Left lung (tissue), 10 donors: ENCODE data around the gene ACSF3. TPM values are rescaled to one million over a fixed set of nuclear protein-coding genes. Genes with fewer than 3 reads are reported as not detected.

ENCODE experiments used
- ATAC-seq: fragments of 200-7000 bp; cut with Tn5 transposase; one replicate; pipeline ENCODE4 v1.9.1; 2020; ENCODE audit warnings: moderate library complexity
- DNase-seq, 4 donors: peaks; one replicate each; pipeline ENCODE4 v3.0.0-alpha.2; 2013 to 2020
- H3K27ac ChIP-seq, 2 donors: fragments of 200-600 bp; sonication (generic) in 1 of 2; one replicate each; pipeline versions ENCODE4 v1.5.0 to v1.8.0; 2020 to 2021
- H3K27me3 ChIP-seq, 2 donors: fragments of 200-600 bp; sonication (generic) in 1 of 2; one replicate each; pipeline versions ENCODE4 v1.5.0 to v1.8.0; 2020 to 2021
- H3K36me3 ChIP-seq, 2 donors: fragments of 200-600 bp; sonication (generic) in 1 of 2; one replicate each; pipeline versions ENCODE4 v1.5.0 to v1.8.0; 2020 to 2021
- H3K4me1 ChIP-seq, 2 donors: fragments of 200-600 bp; one replicate each; pipeline ENCODE4 v1.8.0; 2021
- H3K4me3 ChIP-seq, 2 donors: fragments of 200-600 bp; sonication (generic) in 1 of 2; one replicate each; pipeline versions ENCODE4 v1.5.0 to v1.8.0; 2020 to 2021; ENCODE audit warnings: mild to moderate bottlenecking in 1 of 2
- H3K9me3 ChIP-seq, 2 donors: fragments of 200-600 bp; sonication (generic) in 1 of 2; one replicate each; pipeline versions ENCODE4 v1.5.0 to v1.8.0; 2020 to 2021
- intact Hi-C, 2 donors: fragments of 100-400 bp; cut with DNase I; formaldehyde crosslinking; loops; one replicate each; pipeline versions ENCODE4 v1.11.2 to v1.14.2; 2022
- polyA plus RNA-seq, 6 donors: library from polyadenylated mRNA; unstranded; fragments of 120-200 nt; gene quantifications; one replicate each; pipeline ENCODE4 v1.2.1, GENCODE V29; 2013; ENCODE audit not compliant: insufficient read length in 6 of 6
- total RNA-seq, 2 donors: library from RNA; stranded (reverse); fragmentation: NEBNext Ultra II Directional; extraction: Animal tissue kit (Norgen Biotek cat#: 25700); gene quantifications; one replicate each; pipeline ENCODE4 v1.2.1, GENCODE V29; 2021
- TF ChIP-seq, protein P1 (sequence below), 2 donors: fragments of 200-600 bp; sonication (generic) in 1 of 2; IDR thresholded peaks; one replicate each; pipeline versions ENCODE4 v1.5.0 to v1.8.0; 2021; ENCODE audit warnings: antibody characterized with exemption in 2 of 2
- donor health status: DM: no; HTN: yes; CAD: no.
- donor health status: DM: no; HTN: no; CAD: no.

ACSF3 gene
- total and polyA plus RNA-seq, 8 donors = 30.0 to 38.4 (median 33.7) TPM

- H3K4me1 ChIP-seq = peaks cover 10 to 64% of the 10 kb centered on the region in 2 donors
- peaks cover 0 to 29% of the 10 kb centered on the region in 2 donors for H3K36me3 ChIP-seq
- TF ChIP-seq, protein P1, sequence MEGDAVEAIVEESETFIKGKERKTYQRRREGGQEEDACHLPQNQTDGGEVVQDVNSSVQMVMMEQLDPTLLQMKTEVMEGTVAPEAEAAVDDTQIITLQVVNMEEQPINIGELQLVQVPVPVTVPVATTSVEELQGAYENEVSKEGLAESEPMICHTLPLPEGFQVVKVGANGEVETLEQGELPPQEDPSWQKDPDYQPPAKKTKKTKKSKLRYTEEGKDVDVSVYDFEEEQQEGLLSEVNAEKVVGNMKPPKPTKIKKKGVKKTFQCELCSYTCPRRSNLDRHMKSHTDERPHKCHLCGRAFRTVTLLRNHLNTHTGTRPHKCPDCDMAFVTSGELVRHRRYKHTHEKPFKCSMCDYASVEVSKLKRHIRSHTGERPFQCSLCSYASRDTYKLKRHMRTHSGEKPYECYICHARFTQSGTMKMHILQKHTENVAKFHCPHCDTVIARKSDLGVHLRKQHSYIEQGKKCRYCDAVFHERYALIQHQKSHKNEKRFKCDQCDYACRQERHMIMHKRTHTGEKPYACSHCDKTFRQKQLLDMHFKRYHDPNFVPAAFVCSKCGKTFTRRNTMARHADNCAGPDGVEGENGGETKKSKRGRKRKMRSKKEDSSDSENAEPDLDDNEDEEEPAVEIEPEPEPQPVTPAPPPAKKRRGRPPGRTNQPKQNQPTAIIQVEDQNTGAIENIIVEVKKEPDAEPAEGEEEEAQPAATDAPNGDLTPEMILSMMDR (IDR thresholded peaks at IDR 0.05) = no peak
- peaks cover 0 to 4% of the 10 kb centered on the region in 2 donors for H3K27me3 ChIP-seq
- H3K4me3 ChIP-seq = no peak overlapping the region
- no peaks in the 10 kb centered on the region for H3K9me3 ChIP-seq
- intact Hi-C loops = no loop called here
- H3K27ac ChIP-seq = peak overlapping the region in 1 of 2 donors; percentile 23
- ATAC-seq (no peak), DNase-seq (peak in 1 of 4 donors; percentile 75)
Measured at GRCh38 chr16:89097392-89097772, 3.7 kb downstream of the ACSF3 start.

DNA sequence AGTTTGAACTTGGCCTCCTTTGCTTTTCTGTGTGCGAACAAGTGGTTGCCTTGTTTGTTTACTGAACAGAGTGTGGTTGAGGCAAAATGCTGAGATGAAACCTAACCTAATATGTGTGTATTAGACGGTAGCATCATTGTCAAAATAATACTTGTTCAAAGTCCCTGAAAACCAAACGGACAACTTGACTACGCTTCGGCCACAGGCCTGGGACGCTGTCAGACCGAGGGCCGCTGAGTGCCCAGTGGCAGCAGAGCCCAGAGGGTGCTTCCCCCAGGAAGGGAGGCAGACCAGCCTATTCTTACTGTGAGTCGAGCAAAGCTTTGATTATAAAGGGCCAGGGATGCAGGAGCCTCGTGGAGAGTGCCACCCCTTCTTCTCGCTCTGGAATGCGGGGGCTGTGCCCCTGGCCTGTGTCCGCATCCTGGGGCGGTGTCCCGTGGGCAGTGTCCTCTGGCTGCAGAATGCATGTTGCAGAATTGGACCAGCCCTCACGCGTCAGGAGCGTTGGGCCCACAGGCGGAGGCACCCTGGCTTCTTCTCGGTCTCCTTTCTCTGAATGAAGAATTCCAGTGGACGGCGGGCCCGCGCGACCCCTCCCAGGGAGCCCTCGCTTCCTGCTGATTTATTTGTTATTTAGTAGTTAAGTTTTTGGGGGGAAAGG lies 5.2 kb downstream of the ACSF3 start:
- intact Hi-C loops = no loop called here
- H3K27ac ChIP-seq = no peak overlapping the region

DNA sequence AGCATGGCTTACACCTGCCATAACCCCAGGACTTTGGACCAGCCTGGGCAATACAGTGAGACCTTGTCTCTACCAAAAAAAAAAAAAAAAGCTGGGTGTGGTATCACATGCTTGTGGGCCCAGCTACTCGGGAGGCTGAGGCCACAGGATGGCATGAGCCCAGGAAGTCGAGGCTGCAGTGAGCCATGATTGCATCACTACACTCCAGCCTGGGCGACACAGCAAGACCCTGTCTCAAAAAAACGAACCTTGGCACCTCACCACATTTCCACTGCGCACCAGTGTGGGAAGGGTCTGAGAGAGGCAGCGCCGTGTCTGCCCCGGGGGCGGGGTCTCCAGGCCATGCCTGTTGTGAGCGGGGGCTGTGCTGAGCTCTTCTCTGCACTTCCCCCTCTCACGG lies 6.3 kb downstream of the ACSF3 start:
- DNase-seq = no peak
- no peaks in the 10 kb centered on the region for H3K9me3 ChIP-seq
- H3K27me3 ChIP-seq = no peaks in the 10 kb centered on the region
- ATAC-seq = no peak
- TF ChIP-seq, protein P1 (IDR thresholded peaks at IDR 0.05) = no peak
- intact Hi-C loops = no loop called here
- H3K4me1 ChIP-seq = peaks cover 4 to 50% of the 10 kb centered on the region in 2 donors
- peaks cover 0 to 54% of the 10 kb centered on the region in 2 donors for H3K36me3 ChIP-seq
- H3K27ac ChIP-seq = no peak overlapping the region
- no peak overlapping the region for H3K4me3 ChIP-seq

More for the DNA sequence above, 5.2 kb downstream of the ACSF3 start:
- no peak overlapping the region for H3K4me3 ChIP-seq
- H3K4me1 ChIP-seq = peaks cover 10 to 57% of the 10 kb centered on the region in 2 donors
- TF ChIP-seq, protein P1 (IDR thresholded peaks at IDR 0.05) = no peak
- peaks cover 0 to 44% of the 10 kb centered on the region in 2 donors for H3K36me3 ChIP-seq
- no peak for ATAC-seq
- no peaks in the 10 kb centered on the region for H3K9me3 ChIP-seq
- peak in 1 of 4 donors; percentile 68 for DNase-seq
- no peaks in the 10 kb centered on the region for H3K27me3 ChIP-seq

DNA sequence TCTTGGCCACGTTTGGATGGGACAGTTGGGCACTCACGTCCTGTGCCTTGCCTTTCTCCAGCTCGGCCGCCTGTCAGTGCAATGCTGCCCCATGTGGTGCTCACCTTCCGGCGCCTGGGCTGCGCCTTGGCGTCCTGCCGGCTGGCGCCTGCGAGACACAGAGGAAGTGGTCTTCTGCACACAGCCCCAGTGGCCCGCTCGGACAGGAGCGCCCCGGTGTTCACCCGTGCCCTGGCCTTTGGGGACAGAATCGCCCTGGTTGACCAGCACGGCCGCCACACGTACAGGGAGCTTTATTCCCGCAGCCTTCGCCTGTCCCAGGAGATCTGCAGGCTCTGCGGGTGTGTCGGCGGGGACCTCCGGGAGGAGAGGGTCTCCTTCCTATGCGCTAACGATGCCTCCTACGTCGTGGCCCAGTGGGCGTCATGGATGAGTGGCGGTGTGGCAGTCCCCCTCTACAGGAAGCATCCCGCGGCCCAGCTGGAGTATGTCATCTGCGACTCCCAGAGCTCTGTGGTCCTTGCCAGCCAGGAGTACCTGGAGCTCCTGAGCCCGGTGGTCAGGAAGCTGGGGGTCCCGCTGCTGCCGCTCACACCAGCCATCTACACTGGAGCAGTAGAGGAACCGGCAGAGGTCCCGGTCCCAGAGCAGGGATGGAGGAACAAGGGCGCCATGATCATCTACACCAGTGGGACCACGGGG lies 7.1 kb downstream of the ACSF3 start:
- intact Hi-C loops = no loop called here
- no peak for ATAC-seq
- TF ChIP-seq, protein P1 (IDR thresholded peaks at IDR 0.05) = no peak
- Histone ChIP-seq H3K4me3 (no peak overlapping the region), H3K36me3 (peaks cover 0 to 63% of the 10 kb centered on the region in 2 donors), H3K27me3 (no peaks in the 10 kb centered on the region), H3K4me1 (peaks cover 0 to 41% of the 10 kb centered on the region in 2 donors), H3K27ac (no peak overlapping the region), H3K9me3 (no peaks in the 10 kb centered on the region)
- peak in 1 of 4 donors; percentile 65 for DNase-seq

DNA sequence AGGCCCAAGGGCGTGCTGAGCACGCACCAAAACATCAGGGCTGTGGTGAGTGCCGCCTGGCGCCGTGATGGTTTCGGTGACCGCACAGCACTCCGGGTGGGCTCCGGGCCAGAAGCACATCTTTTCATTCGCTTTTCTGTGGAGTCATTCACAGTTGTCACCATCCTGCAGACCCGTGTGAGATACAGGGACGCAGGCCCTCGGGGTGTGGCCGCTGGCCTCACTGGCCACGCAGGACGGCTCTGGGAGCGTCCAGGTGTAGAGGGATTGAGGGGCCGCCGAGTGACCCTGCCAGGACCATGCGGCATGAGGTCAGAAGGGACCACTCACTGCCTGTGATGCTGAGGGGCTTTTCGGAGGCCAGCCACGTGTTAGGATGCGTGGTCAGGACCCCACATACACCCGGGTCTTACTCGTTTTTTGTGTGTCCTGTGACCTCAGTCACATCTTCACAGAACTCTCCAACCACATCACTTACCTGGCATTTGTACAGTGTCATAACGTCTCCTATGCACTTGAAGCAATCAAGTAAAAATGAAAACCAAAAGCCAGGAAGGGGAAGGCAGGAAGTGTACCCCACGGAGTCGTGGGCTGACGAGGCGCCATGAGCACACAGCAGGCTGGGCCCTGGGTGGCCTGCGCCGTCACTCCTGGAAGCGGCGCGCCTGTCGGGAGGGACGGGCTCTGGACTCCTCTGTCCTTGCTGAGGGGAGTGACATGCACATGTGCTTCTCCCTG lies 7.8 kb downstream of the ACSF3 start:
- Histone ChIP-seq H3K27ac (no peak overlapping the region), H3K27me3 (no peaks in the 10 kb centered on the region), H3K9me3 (no peaks in the 10 kb centered on the region), H3K36me3 (peaks cover 0 to 70% of the 10 kb centered on the region in 2 donors), H3K4me3 (no peak overlapping the region), H3K4me1 (peaks cover 0 to 34% of the 10 kb centered on the region in 2 donors)
- intact Hi-C loops = no loop called here
- DNase-seq (peak in 1 of 4 donors; percentile 2), ATAC-seq (no peak)
- TF ChIP-seq, protein P1 (IDR thresholded peaks at IDR 0.05) = no peak
